SU-DHL-6 (cell line): ENCODE measurements around the gene IMMT.

Experiments used
- EZH2phosphoT487 ChIP-seq: fragments of 200-600 bp; sonication (generic), shearing (Covaris generic); conservative IDR thresholded peaks from 2 replicates; pipeline ENCODE4 v1.6.1; 2018; ENCODE audit warnings: mild to moderate bottlenecking, antibody characterized with exemption, low read length, moderate library complexity, mixed read lengths
- TF ChIP-seq, protein P1 (sequence below): fragments of 200-600 bp; sonication (generic); IDR thresholded peaks from one replicate; pipeline ENCODE4 v1.5.1; 2017; ENCODE audit warnings: antibody characterized with exemption, mild to moderate bottlenecking, low read length, moderate library complexity; ENCODE audit not compliant: insufficient read depth, poor library complexity, severe bottlenecking

DNA sequence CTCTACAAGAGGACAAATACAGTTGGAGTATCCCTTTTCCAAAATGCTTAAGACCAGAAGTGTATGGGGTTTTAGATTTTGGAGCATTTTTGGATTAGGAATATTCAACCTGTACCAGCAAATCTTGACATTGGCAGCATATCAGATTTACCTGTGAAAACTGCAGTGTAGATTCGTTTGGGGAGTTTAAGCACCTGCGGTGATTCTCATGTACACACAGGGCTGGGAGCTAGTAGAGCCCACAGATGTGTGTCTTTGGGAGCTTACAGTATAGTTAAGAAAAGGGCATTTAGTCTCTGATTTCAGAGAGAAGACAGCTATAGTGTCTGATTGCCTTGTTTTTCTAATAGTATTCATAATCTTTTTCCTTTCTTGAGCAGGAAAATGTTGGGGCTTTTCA, 59.1 kb downstream of the IMMT start:
- TF ChIP-seq, protein P1, sequence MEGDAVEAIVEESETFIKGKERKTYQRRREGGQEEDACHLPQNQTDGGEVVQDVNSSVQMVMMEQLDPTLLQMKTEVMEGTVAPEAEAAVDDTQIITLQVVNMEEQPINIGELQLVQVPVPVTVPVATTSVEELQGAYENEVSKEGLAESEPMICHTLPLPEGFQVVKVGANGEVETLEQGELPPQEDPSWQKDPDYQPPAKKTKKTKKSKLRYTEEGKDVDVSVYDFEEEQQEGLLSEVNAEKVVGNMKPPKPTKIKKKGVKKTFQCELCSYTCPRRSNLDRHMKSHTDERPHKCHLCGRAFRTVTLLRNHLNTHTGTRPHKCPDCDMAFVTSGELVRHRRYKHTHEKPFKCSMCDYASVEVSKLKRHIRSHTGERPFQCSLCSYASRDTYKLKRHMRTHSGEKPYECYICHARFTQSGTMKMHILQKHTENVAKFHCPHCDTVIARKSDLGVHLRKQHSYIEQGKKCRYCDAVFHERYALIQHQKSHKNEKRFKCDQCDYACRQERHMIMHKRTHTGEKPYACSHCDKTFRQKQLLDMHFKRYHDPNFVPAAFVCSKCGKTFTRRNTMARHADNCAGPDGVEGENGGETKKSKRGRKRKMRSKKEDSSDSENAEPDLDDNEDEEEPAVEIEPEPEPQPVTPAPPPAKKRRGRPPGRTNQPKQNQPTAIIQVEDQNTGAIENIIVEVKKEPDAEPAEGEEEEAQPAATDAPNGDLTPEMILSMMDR = no peak
- no peak for TF ChIP-seq EZH2phosphoT487
